Measurements from ENCODE around the gene SMOC2. TPM values are rescaled to one million over a fixed set of nuclear protein-coding genes. Genes with fewer than 3 reads are reported as not detected.

SMOC2 gene
- total RNA-seq, 2 donors from 2014 or later = 17.8 to 167 TPM

- TF ChIP-seq POLR2AphosphoS5 (IDR thresholded peaks at IDR 0.05) = no peak
- TF ChIP-seq POLR2A (IDR thresholded peaks at IDR 0.05) = no peak
- TF ChIP-seq CTCF (IDR thresholded peaks at IDR 0.05) = no peak
- DNase-seq (ENCODE audit: low spot score) = no peak
- H3K4me3 ChIP-seq = no peak overlapping the region
- WGBS = 42% methylated on average over 10 of the region's 10 CpGs
- H3K9me3 ChIP-seq = no peaks in the 10 kb centered on the region
- no peaks in the 10 kb centered on the region for H3K27me3 ChIP-seq (replicated peaks; ENCODE audit: insufficient read depth)
- H3K4me1 ChIP-seq (replicated peaks) = no peaks in the 10 kb centered on the region
- intact Hi-C loops (cut with DNase I) = no loop called here
- H3K27ac ChIP-seq = no peak overlapping the region
- H3K36me3 ChIP-seq = no peaks in the 10 kb centered on the region
Measured at GRCh38 chr6:168514216-168514615, 73.2 kb downstream of the SMOC2 start.

DNA sequence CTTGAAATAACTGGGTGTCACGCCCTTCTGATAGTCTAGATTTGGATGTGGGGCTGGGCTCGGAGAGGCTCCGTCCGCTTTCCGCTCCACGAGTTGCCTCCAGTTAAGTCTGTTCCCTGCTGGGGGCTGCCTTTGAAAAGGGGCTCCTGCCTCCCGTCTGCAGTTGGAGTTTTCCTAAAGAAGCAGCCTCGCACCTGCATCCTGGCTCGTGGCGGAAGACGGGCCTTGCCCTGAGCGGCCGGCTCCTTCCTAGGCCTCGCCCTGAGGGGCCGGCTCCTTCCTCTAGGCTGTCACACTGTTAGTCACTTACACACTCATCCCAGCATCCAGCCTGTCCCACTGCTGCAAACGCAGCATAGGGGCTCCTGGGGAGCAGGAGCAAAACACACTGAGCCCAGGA lies 74.4 kb downstream of the SMOC2 start:
- H3K27ac ChIP-seq = no peak overlapping the region
- 84% methylated on average over 16 of the region's 16 CpGs for WGBS

GRCh38 chr6:168516944-168517741 lies 76.2 kb downstream of the SMOC2 start:
- 88% methylated on average over 36 of the region's 37 CpGs for WGBS
- H3K36me3 ChIP-seq = no peaks in the 10 kb centered on the region

More for the DNA sequence above, 74.4 kb downstream of the SMOC2 start:
- no peaks in the 10 kb centered on the region for H3K36me3 ChIP-seq
- no peaks in the 10 kb centered on the region for H3K9me3 ChIP-seq
- intact Hi-C loops (cut with DNase I) = no loop called here
- TF ChIP-seq CTCF (IDR thresholded peaks at IDR 0.05) = no peak
- TF ChIP-seq POLR2AphosphoS5 (IDR thresholded peaks at IDR 0.05) = no peak
- no peak for TF ChIP-seq POLR2A (IDR thresholded peaks at IDR 0.05)
- no peaks in the 10 kb centered on the region for H3K27me3 ChIP-seq (replicated peaks; ENCODE audit: insufficient read depth)
- DNase-seq (ENCODE audit: low spot score) = no peak
- H3K4me1 ChIP-seq (replicated peaks) = no peaks in the 10 kb centered on the region
- H3K4me3 ChIP-seq = no peak overlapping the region

GRCh38 chr6:168517742-168518347 lies 76.9 kb downstream of the SMOC2 start:
- intact Hi-C loops (cut with DNase I) = no loop called here
- Histone ChIP-seq H3K9me3 (no peaks in the 10 kb centered on the region), H3K4me3 (no peak overlapping the region), H3K36me3 (no peaks in the 10 kb centered on the region), H3K4me1 (replicated peaks) (no peaks in the 10 kb centered on the region), H3K27ac (no peak overlapping the region), H3K27me3 (replicated peaks; ENCODE audit: insufficient read depth) (no peaks in the 10 kb centered on the region)
- TF ChIP-seq POLR2AphosphoS5 (IDR thresholded peaks at IDR 0.05) (no peak), POLR2A (IDR thresholded peaks at IDR 0.05) (no peak), CTCF (IDR thresholded peaks at IDR 0.05) (no peak)
- 90% methylated on average over 35 of the region's 39 CpGs for WGBS
- DNase-seq (ENCODE audit: low spot score) = no peak

More at GRCh38 chr6:168516944-168517741, 76.2 kb downstream of the SMOC2 start:
- Histone ChIP-seq H3K9me3 (no peaks in the 10 kb centered on the region), H3K27me3 (replicated peaks; ENCODE audit: insufficient read depth) (no peaks in the 10 kb centered on the region), H3K4me1 (replicated peaks) (no peaks in the 10 kb centered on the region), H3K27ac (no peak overlapping the region), H3K4me3 (no peak overlapping the region)
- no peak for DNase-seq (ENCODE audit: low spot score)
- intact Hi-C loops (cut with DNase I) = no loop called here
- no peak for TF ChIP-seq CTCF (IDR thresholded peaks at IDR 0.05)
- TF ChIP-seq POLR2AphosphoS5 (IDR thresholded peaks at IDR 0.05) = no peak
- no peak for TF ChIP-seq POLR2A (IDR thresholded peaks at IDR 0.05)

Data from prostate gland (tissue), 2 donors.